Gastrocnemius medialis (tissue), 4 donors: ENCODE results near the gene NIPBL.

Experiments used
- POLR2A ChIP-seq, 2 donors: fragments of 450-650 bp; IDR thresholded peaks; one replicate each; pipeline ENCODE4 v1.6.1; 2017; ENCODE audit warnings: antibody characterized with exemption in 2 of 2, mild to moderate bottlenecking in 2 of 2, moderate library complexity in 2 of 2
- TF ChIP-seq, protein P1 (sequence below), 5 experiments: fragments of 450-650 bp in 3 of 5; fragments of 200-600 bp in 2 of 5; sonication (generic) in 2 of 5; IDR thresholded peaks in 4 of 5; conservative IDR thresholded peaks in 1 of 5; 1 replicate in 4 of 5; 2 replicates in 1 of 5; pipeline ENCODE4 v1.5.1; 2016 to 2019; ENCODE audit warnings: antibody characterized with exemption in 5 of 5, mild to moderate bottlenecking in 3 of 5, moderate library complexity in 3 of 5

DNA sequence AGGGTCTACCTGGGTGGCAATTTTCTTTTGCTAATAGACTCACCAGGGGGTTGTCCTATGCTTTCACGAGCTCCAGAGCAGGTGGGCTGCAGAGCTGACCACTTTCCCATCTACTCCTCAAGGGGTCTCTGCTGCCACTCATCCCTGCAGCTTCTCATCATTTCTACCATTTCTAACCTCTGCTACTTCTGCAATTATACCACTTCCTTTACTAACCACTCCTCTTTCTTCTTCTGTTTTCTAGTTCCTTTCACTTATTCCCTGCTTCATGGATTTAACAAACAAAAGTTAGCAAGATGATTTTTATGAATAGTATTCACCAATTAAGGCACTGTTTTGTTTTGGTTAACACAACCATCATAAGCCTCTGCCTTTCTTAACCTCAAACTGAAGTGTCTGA is 34.5 kb upstream of the NIPBL start:
- no peak for TF ChIP-seq POLR2A (IDR thresholded peaks at IDR 0.05)
- TF ChIP-seq, protein P1, sequence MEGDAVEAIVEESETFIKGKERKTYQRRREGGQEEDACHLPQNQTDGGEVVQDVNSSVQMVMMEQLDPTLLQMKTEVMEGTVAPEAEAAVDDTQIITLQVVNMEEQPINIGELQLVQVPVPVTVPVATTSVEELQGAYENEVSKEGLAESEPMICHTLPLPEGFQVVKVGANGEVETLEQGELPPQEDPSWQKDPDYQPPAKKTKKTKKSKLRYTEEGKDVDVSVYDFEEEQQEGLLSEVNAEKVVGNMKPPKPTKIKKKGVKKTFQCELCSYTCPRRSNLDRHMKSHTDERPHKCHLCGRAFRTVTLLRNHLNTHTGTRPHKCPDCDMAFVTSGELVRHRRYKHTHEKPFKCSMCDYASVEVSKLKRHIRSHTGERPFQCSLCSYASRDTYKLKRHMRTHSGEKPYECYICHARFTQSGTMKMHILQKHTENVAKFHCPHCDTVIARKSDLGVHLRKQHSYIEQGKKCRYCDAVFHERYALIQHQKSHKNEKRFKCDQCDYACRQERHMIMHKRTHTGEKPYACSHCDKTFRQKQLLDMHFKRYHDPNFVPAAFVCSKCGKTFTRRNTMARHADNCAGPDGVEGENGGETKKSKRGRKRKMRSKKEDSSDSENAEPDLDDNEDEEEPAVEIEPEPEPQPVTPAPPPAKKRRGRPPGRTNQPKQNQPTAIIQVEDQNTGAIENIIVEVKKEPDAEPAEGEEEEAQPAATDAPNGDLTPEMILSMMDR (IDR thresholded peaks at IDR 0.05 in 4 of 5, conservative IDR thresholded peaks at IDR 0.05 in 1 of 5) = no peak
